ENCODE results near the gene ATF5.

The ATF5 gene, protein sequence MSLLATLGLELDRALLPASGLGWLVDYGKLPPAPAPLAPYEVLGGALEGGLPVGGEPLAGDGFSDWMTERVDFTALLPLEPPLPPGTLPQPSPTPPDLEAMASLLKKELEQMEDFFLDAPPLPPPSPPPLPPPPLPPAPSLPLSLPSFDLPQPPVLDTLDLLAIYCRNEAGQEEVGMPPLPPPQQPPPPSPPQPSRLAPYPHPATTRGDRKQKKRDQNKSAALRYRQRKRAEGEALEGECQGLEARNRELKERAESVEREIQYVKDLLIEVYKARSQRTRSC

DNA sequence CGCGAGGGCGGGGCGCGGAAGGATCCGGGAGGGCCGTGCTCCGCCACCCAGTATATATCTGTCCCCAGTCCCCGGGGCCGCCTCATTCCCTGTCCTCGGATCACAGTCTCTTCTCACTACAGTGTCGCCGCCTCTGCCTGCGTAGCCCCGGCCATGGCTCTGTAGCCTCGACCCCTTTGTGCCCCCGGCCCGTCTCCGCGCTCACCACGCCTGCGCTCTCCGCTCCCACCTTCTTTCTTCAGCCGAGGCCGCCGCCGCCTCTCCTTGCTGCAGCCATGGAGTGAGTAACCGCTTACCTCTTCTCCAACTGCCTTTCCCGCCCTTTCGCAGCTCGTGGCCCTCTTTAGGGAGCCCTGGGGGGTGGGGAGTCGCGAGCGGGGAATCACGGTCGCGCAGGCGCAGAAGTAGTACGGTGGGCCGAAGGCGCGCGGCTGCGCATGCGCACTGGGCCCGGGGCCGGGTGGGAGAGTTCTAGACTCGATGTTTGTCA, at the start of gene ATF5, which contains the start of gene NUP62:
ATF5 (plus strand) TSS at position 85 of the 490 bp plus-strand sequence. CDS start 1,646 bp downstream, outside the sequence.
NUP62 (minus strand) TSS at position 384 of the 490 bp plus-strand sequence. CDS start 19,697 bp downstream, outside the sequence.
- DNase-seq (ENCODE audit: low spot score): peak; percentile 89

DNA sequence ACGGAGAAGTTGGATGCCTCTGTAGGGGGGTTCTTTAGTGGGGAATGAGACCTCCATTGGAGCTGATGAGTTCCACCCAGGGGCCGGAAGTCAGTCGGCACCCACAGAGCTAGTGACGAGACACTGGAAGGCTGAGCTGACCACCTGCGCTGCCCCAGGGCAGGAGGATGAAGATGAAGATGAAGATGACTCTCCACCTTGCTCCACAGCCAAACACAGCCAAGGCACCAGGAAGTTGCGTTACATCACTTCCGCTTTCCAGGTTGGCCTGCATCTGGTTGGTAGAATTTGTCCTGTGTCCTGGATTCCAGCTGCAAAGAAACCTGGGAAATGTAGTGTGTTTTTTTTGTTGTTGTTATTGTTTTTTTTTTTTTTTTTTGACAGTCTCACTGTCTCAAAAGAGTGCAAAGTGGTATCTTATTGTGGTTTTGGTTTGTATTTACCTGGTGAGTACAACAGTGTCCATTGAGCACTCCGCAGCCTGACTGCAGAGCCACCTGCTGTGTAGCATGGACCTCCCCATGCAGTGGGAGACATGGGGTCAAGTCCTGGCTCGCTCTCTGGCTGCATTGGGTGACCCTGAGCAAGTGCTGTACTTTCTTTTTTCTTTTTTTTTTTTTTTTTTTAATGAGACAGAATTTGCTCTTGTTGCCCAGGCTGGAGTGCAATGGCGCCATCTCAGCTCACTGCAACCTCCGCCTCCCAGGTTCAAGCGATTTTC, 49.6 kb upstream of the ATF5 start:
- DNase-seq (ENCODE audit: low spot score): no peak

DNA sequence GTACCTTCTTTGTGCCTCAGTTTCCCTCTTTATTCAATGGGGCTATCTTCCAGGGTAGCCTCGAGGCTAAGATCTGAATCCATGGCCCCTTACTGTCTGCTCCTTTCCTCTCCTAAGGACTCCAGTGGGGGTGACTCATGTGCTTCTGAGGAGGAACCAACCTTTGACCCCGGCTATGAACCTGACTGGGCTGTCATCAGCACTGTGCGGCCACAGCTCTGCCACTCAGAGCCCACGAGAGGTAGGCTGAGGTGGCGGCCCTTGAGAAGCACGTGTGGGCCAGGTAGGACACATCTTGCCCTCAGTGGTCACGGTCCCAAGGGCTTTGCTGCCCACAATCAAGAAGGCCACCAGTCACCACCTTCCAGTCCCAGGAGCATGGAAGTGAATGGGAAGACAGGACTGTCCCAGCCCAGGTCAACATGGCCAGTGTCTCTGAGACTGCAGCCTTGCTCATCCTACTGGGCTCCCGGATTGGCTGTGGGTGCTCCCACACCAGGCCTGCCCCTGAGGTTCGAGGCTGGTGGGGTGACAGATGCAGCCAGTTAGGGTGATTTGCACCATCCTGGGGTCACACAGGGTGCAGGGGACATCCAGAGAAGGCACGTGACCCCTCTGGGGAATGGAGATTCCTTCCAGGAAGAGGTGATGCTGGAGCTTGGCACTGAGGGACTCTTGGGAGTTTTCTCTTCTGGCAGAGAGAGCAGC, 48.7 kb upstream of the ATF5 start:
- no peak for DNase-seq (ENCODE audit: low spot score)

DNA sequence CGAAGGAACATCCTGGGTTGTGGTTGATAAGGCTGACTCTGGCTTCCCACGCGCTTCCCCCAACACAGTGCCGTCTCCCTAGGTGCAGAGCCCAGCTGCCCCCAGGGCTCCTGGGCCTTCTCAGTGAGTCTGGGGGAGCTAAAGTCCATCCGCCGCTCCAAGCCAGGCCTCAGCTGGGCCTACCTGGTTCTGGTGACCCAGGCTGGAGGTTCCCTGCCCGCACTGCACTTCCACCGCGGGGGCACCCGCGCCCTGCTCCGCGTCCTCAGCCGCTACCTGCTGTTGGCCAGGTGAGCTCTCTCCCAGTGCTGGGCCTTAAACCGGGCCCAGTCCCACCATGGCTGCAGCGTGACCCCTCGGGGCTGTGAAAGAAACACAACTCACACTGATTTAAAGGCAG, 47.8 kb upstream of the ATF5 start:
- no peak for DNase-seq (ENCODE audit: low spot score)

DNA sequence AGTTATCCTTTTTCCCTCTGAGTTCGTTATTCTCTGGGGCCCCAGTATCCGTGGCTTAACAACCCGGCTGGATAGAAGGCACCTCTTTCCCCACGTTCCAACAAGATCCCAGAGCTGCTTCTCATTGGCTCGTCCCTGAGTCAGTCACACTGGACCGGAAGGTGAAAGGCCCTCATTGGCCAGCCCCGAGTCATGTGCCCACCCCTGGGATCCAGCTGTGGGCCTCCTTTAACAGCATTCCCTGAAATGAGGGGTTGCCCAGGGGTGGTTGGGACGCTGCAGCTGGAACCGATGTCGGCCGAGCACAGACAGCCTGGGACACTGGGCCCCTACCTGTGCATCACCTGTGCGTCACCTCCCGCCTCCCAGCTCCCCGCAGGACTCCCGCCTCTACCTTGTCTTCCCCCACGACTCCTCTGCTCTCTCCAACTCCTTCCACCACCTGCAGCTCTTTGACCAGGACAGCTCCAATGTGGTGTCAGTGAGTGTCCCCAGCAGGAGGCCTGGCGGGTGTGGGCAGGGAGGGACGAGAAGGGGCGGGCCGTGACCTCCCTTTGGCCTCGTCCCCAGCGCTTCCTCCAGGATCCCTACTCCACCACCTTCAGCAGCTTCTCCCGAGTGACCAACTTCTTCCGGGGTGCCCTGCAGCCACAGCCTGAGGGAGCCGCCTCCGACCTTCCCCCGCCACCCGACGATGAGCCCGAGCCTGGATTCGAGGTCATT, 47.2 kb upstream of the ATF5 start:
- no peak for DNase-seq (ENCODE audit: low spot score)

DNA sequence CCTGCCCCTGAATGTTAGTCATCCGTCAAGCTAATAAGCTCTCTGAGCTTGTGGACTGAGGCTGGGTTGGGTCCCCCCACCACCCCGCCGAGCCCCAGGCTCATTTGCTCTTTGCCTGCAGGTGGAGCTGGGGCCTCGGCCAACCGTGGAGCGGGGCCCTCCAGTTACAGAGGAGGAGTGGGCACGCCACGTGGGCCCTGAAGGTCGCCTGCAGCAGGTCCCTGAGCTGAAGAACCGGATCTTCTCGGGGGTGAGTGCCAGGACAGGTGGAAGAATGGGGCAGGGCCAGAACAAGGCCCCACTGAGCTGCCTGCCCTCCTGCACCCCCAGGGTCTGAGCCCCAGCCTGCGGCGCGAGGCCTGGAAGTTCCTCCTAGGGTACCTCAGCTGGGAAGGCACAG, 46.4 kb upstream of the ATF5 start:
- DNase-seq (ENCODE audit: low spot score): no peak

DNA sequence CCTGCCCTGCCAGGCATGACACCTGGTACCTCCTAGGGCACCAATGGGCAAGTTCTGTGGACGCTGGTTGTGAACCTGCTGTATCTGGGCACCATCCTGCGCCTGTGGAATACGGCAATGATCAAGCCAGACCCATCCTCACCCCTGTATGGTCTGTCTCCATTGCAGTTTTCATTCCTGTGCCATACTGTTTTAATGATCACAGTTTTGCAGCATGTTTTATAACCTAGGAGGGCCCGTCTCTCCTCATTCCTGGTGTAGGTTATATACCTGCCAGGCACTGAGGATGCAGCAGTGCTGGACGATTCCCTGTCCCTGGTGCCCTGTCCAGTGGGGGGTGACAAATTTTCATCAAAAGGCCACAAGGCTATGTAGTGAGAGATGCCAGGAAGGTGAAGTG, 45.9 kb upstream of the ATF5 start:
- DNase-seq (ENCODE audit: low spot score): no peak

DNA sequence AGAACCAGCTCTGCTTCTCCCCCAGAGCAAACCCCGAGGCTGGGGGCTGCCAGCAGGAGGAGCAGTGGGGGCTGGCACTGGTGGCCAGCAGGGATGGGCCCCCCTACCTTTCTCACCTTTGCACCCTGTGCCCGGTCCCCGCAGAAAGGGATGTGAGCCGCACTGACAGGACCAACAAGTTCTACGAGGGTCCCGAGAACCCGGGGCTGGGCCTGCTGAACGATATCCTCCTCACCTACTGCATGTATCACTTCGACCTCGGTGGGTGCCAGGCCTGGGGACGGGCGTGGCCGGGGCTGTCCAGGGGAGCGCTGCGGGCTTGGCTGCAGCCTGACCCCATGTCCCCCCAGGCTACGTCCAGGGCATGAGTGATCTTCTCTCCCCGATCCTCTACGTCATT, 44.9 kb upstream of the ATF5 start:
- DNase-seq (ENCODE audit: low spot score): no peak

DNA sequence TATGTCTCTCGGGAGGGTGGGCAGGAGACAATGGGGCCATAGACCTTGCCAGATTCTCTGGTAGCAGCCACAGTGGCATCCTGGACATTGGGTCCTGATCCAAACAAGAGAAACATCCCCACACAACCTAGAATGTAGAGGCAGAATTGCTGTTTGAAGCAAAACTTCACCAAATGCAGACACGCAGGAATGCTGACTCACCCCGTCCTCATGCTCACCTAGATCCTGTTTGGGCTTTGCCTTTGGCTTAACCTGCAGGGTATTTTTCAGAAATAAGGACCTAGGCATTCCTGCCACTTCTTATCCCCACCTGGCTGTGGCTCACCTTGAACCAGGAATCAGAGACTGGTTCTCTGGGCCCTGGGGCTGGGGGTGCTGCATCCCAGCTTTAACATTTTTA, 44.2 kb upstream of the ATF5 start:
- DNase-seq (ENCODE audit: low spot score): no peak

DNA sequence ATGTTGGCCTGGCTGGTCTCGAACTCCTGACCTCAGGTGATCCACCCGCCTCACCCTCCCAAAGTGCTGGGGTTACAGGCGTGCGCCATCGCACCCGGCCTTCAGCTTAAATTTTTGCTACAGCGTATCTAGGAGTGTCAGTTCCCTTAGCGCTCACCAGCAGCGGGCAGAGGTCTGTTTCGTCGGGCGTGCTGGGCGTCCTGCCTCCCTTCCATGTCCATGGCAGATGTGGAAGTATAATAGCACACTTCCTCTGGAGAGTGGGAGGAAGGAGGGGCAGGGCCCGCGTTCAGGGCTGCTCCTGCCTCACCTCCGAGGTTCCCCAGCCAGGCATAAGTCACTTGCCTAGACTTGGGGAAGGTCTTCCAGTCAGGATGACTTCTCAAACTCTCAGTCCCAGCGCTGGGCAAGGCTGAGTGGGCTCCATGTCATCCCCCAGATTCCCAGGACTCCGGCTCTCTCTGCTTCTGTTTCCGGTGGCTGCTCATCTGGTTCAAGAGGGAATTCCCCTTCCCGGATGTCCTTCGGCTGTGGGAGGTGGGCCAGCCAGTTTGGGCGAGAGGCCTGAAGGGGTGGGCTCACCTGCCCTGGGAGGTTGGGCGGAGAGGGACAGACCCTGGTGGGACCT, 41.9 kb upstream of the ATF5 start:
- no peak for DNase-seq (ENCODE audit: low spot score)

DNA sequence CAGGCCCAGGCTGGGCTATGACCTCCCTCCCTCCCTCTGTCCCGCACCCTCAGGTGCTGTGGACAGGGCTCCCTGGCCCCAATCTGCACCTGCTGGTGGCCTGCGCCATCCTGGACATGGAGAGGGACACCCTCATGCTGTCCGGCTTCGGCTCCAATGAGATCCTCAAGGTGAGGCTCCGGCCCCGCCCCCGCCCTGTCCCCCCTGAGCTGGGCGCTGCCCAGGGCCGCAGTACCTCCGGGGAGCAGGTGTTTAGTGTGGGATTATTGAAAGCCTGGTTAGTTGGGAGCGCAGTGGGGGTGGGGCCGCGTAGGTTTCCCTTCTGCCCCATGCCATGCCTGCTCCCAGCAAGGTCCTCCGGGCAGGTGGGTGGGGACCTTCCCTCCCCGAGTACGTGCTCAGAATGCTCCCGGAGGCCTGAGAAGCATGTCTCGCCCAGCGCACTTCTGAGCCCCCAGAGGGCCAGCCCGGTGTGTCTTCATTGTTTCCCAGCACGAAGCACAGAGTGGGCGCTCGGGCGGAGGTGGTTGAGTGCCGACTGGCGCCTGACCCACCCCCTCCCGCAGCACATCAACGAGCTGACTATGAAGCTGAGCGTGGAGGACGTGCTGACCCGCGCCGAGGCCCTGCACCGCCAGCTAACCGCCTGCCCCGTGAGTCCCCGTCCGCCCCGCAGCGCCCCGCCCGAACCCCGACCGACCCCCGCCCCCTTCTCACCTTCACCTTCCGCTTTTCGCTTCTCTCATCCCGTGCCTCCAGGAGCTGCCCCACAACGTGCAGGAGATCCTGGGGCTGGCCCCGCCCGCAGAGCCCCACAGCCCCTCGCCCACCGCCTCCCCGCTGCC, 41.1 kb upstream of the ATF5 start:
- no peak for DNase-seq (ENCODE audit: low spot score)

DNA sequence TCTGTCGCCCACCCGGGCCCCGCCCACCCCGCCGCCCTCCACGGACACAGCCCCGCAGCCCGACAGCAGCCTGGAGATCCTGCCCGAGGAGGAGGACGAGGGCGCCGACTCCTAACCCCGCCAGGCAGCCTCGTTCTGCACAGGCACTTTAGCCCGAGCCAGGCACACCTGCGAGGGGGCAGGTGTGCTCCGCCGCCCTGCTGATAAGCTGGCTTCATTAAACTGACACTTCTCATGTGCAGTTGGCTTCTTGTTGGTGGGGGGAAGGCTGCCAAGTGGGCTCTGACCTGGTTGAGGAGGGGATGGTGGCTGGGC, 40.5 kb upstream of the ATF5 start:
- no peak for DNase-seq (ENCODE audit: low spot score)

DNA sequence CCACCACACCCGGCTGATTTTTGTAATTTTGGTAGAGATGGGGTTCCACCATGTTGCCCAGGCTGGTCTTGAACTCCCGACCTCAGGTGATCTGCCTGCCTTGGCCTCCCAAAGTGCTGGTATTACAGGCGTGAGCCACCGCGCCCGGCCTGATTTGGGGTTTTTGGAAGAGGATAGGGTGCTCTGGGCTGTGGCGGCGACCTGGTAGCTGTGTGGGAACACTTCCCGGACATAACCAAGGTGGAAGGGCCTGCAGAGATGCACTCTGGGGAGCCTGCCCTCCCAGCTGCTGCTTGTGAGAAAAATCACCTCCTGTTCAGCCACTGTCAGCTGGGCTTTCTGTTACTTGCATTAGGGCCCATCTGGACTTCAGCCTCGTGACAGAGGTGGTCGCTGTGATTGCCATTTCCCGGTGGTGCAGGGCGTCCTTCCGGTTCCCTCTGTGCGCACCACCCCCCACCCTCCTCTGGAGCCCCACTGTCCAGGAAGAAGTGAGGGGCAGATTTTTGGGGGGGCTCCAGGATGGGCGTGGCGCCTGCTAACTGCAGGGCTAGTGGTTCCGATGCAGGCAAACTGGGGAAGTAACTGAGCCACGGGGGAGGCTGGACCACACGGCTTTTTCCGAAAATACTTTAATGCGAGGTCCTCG, 39.8 kb upstream of the ATF5 start:
- no peak for DNase-seq (ENCODE audit: low spot score)

DNA sequence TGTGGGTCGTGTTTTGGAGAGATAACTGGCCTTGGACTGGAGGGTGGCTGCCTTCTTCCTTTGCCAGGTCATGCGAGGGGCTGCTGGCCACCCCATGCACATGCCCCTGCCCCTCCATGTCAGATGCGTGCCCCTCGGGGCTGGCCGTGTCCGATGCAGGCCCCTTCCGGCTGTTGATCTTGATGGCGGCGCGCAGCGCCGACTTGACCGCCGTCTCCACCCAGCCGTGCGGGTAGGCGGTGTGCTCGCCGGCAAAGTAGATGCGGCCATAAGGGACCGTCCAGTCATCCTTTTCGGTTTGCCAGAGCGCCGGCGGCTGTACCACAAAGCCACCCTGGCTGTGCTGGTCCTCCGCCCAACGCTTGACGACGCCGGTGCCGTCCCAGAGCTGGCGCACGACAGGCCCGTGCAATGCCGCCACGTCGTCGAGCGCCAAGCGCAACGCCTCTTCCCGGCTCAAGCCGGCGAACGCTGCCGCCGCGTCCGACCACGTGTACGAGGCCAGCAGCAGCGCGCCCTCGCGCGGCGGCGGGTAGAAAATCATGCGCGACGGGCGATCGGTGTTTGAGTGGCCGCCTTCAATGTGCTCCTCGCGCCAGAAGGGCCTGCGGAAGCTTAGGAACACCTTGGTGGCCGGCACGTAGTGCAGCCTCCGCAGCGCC, 39.2 kb upstream of the ATF5 start:
- DNase-seq (ENCODE audit: low spot score): peak; percentile 52

DNA sequence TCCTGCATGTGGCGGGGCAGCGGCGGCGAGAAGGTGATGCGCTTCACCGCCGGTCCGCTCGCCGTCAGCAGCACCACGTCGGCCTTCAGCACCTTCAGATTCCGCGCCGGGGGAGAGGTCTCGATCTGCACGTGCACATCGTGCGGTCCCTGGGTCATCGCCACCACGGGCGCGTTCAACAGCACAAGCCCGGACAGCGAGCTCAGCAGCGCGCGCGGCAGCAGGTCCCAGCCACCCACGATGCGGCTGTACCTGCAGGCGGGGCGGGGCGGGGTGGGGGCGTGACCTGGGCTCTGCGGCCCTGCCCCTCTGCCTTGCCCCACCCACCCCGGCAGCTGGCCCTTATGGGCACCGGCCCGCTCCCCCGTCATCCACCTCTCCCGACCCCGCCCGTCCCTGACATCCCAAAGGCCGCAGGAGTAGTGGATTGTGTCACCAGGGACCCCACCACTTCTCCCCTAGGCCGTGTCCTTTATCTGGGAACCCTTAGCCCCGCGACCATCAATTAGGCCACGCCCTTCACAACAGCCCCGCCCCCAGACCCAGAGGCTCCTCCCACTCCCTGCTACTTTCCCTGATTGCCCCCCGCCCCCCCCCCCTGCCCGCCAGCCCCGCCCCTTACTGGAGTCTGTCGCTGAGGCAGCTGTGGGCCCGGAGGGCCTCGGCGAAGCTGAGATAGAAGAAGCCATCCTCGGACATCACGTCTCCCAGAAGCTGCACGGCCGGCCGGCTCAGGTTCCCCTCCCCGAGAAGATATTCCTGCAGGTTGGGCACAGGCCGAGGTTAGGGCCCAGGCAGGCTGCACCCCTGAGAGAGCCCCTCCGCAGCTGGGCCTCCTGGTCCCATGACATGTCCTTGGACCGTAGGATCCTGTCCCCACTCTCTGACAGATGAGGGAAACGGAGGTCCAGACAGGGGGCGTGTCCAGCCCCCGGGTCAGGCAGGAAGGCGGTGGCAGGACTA, 38.4 kb upstream of the ATF5 start:
- peak; percentile 41 for DNase-seq (ENCODE audit: low spot score)

DNA sequence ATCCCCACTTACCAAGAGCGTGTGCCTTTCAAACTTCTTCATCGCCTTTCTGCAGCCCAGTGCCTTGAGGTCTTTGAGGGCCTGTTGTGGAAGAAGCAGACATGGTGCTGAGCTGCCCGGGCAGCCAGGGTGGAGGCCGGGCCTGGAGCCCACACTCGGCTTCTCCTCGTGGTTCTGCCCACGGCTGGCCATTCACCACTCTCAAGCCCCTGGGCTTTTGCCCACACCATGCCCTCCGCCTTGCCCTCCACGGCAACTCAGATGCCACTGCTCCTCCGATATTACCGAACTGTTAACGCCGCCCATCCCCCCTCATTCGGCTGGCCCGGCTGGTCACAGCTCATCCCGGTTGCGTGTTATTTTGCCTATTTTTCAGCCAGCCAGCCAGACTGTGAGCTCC, 37.6 kb upstream of the ATF5 start:
- no peak for DNase-seq (ENCODE audit: low spot score)

DNA sequence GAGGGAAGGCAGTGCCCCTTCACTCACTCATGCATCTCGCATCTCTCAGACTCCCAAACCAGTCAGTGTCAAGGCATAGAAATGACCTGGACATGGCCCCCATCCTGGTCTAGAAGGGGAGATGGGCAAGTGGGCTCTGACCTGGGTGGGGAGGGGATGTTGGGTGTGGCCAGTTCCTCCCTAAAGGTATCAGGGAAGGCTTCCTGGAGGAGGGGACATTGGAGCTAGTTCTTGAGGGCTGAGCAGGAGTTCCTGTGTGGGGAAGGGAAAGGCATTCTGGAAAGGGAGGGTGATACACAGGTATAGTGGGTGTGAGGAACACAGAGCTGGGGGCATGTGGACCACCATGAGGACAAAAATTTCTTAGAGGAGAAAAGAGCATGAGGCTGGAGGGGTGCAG, 36.3 kb upstream of the ATF5 start:
- no peak for DNase-seq (ENCODE audit: low spot score)

DNA sequence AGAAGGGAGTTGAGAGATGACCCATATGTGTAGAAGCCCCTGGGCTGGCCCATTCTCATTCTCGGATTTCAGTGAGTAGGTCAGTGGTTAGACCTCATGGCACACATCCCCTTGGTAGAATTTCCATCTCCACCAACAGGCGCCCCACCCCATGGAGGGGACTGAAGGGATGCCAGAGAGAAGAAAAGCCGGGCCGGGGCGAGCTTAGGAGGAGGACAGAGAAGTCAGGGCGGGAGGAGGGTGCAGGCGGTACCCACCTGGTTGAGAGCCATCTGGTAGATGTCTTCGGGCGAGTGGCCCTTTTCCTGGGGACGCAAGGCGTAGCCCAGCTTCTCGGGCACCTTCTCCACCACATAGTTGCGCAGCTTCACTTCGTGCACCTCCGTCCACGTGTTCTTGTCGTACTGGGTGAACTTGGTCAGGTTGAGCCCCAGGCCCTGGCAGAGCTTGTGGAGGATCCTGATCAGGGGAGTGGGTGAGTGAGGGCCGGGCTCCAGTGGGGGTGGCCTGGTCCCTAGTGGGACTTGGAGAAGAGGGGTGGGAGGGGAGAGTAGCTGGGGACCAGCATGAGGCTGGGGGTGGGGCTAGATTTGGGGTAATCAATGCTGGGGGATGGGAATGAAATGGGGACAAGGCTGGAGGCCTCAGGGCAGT, 34.9 kb upstream of the ATF5 start:
- DNase-seq (ENCODE audit: low spot score): no peak

Measured in LoVo (cell line).